Measurements from ENCODE around the gene ANKRD34A. TPM values are rescaled to one million over a fixed set of nuclear protein-coding genes. Genes with fewer than 3 reads are reported as not detected.

The ANKRD34A gene
- total RNA-seq, 2 donors from 2014 or later = 1.5 to 3.4 TPM

DNA sequence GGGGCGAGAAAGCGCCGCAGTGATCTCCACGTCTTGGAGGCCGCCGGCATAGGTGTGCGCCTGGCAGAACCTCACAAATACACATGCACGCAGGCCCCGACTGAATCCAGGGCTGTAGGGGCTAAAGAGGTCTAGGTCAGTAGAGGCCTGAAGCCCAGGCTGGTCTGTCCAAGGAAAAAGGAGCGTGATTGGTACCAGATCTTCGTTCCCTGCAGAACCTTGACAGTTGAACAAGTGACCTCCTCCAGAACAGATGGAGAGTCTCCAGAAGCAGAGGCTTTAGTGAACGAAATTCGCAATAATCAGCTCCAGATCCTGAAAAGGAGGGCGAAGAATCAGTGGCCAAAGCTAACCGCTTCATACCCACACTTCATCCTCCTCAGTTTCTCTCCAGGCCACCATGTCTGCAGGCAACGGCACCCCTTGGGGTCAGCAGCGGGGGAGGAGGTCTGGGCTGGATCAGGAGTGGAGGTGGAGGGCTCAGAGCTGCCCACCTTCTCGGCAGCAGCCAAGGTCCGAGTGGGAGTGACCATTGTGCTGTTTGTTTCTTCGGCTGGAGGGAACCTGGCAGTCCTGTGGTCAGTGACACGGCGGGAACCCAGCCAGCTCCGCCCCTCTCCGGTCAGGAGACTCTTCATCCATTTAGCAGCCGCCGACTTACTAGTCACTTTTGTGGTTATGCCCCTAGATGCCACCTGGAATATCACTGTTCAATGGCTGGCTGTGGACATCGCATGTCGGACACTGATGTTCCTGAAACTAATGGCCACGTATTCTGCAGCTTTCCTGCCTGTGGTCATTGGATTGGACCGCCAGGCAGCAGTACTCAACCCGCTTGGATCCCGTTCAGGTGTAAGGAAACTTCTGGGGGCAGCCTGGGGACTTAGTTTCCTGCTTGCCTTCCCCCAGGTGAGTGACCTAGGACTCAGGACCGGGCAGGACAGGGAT lies 45.1 kb downstream of the ANKRD34A start:
- peaks cover 12% of the 10 kb centered on the region for H3K36me3 ChIP-seq
- no peaks in the 10 kb centered on the region for H3K27me3 ChIP-seq
- no peaks in the 10 kb centered on the region for H3K9me3 ChIP-seq
- TF ChIP-seq CTCF (IDR thresholded peaks at IDR 0.05) = no peak
- H3K27ac ChIP-seq = peak overlapping the region; percentile 87 to 92
- peak overlapping the region; percentile 87 to 91 for H3K4me3 ChIP-seq
- DNase-seq (ENCODE audit: low spot score) = no peak
- H3K4me1 ChIP-seq = peaks cover 0 to 29% of the 10 kb centered on the region in 2 donors

- no peak for TF ChIP-seq CTCF (IDR thresholded peaks at IDR 0.05)
- H3K36me3 ChIP-seq = peaks cover 19% of the 10 kb centered on the region
These were observed 46.0 kb downstream of the ANKRD34A start, which contains the start of gene PEX11B for GRCh38 chr1:145918144-145918991. PEX11B (minus strand) TSS chr1:145918717; CDS start chr1:145918688, 29 bp downstream.

DNA sequence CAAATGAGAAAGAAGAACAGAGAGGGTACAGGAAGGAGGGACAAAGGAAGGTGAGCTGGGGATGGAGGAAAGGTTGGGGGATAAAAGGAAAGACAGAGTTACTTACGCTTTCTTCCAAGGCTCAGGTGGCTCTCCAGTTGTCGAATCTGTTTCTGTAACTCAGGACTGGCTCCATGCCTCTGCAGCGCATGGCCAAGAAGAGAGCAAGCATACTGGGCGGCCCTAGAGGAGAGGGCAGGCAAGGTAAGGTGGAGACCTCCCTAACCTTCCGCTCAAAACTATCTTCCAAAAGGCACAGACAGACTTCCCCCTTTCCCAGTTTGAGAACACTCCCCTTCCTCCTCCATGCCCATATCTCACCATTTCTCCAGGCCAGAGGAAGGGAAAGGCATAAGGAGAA lies 46.8 kb downstream of the ANKRD34A start:
- H3K27ac ChIP-seq = peak overlapping the region in 1 of 2 donors; percentile 87
- H3K36me3 ChIP-seq = peaks cover 21% of the 10 kb centered on the region
- no peak for TF ChIP-seq CTCF (IDR thresholded peaks at IDR 0.05)

More at GRCh38 chr1:145918144-145918991, 46.0 kb downstream of the ANKRD34A start, which contains the start of gene PEX11B:
- DNase-seq (ENCODE audit: low spot score) = peak; percentile 92
- Histone ChIP-seq H3K4me3 (peak within 1 kb of the TSS; percentile 87 to 91), H3K27me3 (no peaks in the 10 kb centered on the region), H3K4me1 (peaks cover 0 to 29% of the 10 kb centered on the region in 2 donors), H3K9me3 (no peaks in the 10 kb centered on the region), H3K27ac (peak within 1 kb of the TSS; percentile 87 to 92)

GRCh38 chr1:145916745-145917144 lies 47.6 kb downstream of the ANKRD34A start:
- H3K27ac ChIP-seq = no peak overlapping the region
- TF ChIP-seq CTCF (IDR thresholded peaks at IDR 0.05) = no peak
- peaks cover 0 to 29% of the 10 kb centered on the region in 2 donors for H3K4me1 ChIP-seq
- H3K27me3 ChIP-seq = no peaks in the 10 kb centered on the region
- DNase-seq (ENCODE audit: low spot score) = no peak
- H3K9me3 ChIP-seq = no peaks in the 10 kb centered on the region
- no peak overlapping the region for H3K4me3 ChIP-seq
- H3K36me3 ChIP-seq = peaks cover 28% of the 10 kb centered on the region

More for the DNA sequence above, 46.8 kb downstream of the ANKRD34A start:
- H3K27me3 ChIP-seq = no peaks in the 10 kb centered on the region
- no peak for DNase-seq (ENCODE audit: low spot score)
- H3K4me3 ChIP-seq = peak overlapping the region; percentile 87 to 91
- peaks cover 0 to 29% of the 10 kb centered on the region in 2 donors for H3K4me1 ChIP-seq
- no peaks in the 10 kb centered on the region for H3K9me3 ChIP-seq

DNA sequence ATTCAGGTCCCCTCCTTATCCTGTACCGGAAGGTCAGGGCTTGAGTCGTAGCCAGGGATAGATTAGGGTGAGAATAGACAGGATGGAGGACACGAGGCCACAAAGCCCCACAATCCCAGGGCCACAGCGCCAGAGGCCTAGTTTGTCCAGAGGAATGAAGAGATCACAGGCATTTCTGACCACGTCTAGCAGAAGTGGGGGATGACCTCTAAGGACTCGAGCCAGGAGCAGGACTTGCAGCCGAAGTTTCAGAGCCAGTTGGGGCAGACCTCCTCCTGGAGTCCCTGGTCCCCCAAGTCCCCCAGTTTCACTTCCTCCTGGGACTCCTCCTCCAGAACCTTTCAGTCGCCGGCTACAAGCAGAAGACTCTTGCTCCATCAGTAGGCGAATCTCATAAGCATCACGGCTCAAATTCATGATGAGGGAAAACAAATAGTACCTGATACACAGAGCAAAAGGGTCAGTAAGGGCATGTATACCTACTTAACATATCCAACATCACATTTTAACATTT lies 52.2 kb downstream of the ANKRD34A start:
- no peak for TF ChIP-seq CTCF (IDR thresholded peaks at IDR 0.05)

More for the DNA sequence above, 52.2 kb downstream of the ANKRD34A start:
- H3K4me1 ChIP-seq = peaks cover 0 to 27% of the 10 kb centered on the region in 2 donors
- H3K9me3 ChIP-seq = no peaks in the 10 kb centered on the region
- no peak overlapping the region for H3K4me3 ChIP-seq
- H3K27ac ChIP-seq = no peak overlapping the region
- no peaks in the 10 kb centered on the region for H3K27me3 ChIP-seq
- no peak for DNase-seq (ENCODE audit: low spot score)
- peaks cover 41% of the 10 kb centered on the region for H3K36me3 ChIP-seq

Data from right atrium auricular region (tissue), 2 donors.